K562 (cell line): ENCODE measurements around the gene SLC2A9. TPM values are rescaled to one million over a fixed set of nuclear protein-coding genes. Genes with fewer than 3 reads are reported as not detected.

Source experiments
- ARID1B ChIP-seq: fragments of 450-650 bp; IDR thresholded peaks from 2 replicates; pipeline ENCODE4 v1.6.1; 2016; ENCODE audit warnings: antibody characterized with exemption, mild to moderate bottlenecking, inconsistent platforms
- KDM2B ChIP-seq: fragments of 250-450 bp; sonication (Bioruptor Pico); IDR thresholded peaks from 2 replicates; pipeline ENCODE4 v1.8.0; 2021; ENCODE audit warnings: mild to moderate bottlenecking, moderate library complexity
- NELFE ChIP-seq: IDR thresholded peaks from 2 replicates; pipeline ENCODE4 v1.6.1; 2011; ENCODE audit warnings: mild to moderate bottlenecking; ENCODE audit not compliant: insufficient read depth, insufficient read length
- RFX1 ChIP-seq: fragments of 450-650 bp; IDR thresholded peaks from 2 replicates; pipeline ENCODE4 v1.6.1; 2016; ENCODE audit warnings: mild to moderate bottlenecking, moderate library complexity
- ZNF174 ChIP-seq: fragments of 250-450 bp; sonication (Bioruptor Pico); IDR thresholded peaks from 2 replicates; pipeline ENCODE4 v1.4.0; 2020; ENCODE audit warnings: mild to moderate bottlenecking
- polyA plus RNA-seq, 8 experiments: library from polyadenylated mRNA; depleted of rRNA in 4 of 8; stranded (reverse) in 5 of 8; unstranded in 3 of 8; fragments of >200 nt; fragmentation: Nextera tagmentation in 2 of 8; fragmentation: Illumina TruSeq in 1 of 8; extraction: Ambion mirVana in 2 of 8; extraction: Trizol in 1 of 8; gene quantifications; 2 replicates each; pipeline versions ENCODE4 v1.2.1 to v1.2.3, GENCODE V29; 2011 to 2014; ENCODE audit warnings: inconsistent platforms in 1 of 8, missing spikeins in 1 of 8
- total RNA-seq, 7 experiments: library from RNA; depleted of rRNA in 6 of 7; stranded (reverse); fragments of >200 nt in 6 of 7; fragmentation: Illumina TruSeq in 2 of 7; extraction: Trizol in 2 of 7; gene quantifications; 2 replicates each; pipeline versions ENCODE4 v1.2.1 to v1.2.3, GENCODE V29; 2011 to 2021; ENCODE audit warnings: low replicate concordance in 1 of 7
- TF ChIP-seq, protein P1 (sequence below): fragments of 450-650 bp; formaldehyde crosslinking; IDR thresholded peaks from 2 replicates; pipeline ENCODE4 v1.4.0; 2022; ENCODE audit warnings: missing genetic modification characterization
- TF ChIP-seq, protein P2 (sequence below): sonication (generic); formaldehyde crosslinking; IDR thresholded peaks from 2 replicates; pipeline ENCODE4 v1.8.1; 2022; ENCODE audit warnings: missing genetic modification reagents
- TF ChIP-seq, protein P3 (sequence below): conservative IDR thresholded peaks from 2 replicates; pipeline ENCODE4 v1.6.1; 2011; ENCODE audit warnings: low read depth, mild to moderate bottlenecking, low read length; ENCODE audit not compliant: control insufficient read depth
- TF ChIP-seq, protein P4 (sequence below): sonication (generic); formaldehyde crosslinking; IDR thresholded peaks from 2 replicates; pipeline ENCODE4 v1.8.0; 2022; ENCODE audit warnings: missing genetic modification reagents, mild to moderate bottlenecking, borderline replicate concordance
- TF ChIP-seq, protein P5 (sequence below): fragments of 450-650 bp; formaldehyde crosslinking; IDR thresholded peaks from 2 replicates; pipeline ENCODE4 v1.4.0; 2020; ENCODE audit warnings: mild to moderate bottlenecking, moderate library complexity
- TF ChIP-seq, protein P6 (sequence below): fragments of 450-650 bp; IDR thresholded peaks from 2 replicates; pipeline ENCODE4 v1.7.1; 2018; ENCODE audit warnings: mild to moderate bottlenecking, low read depth; ENCODE audit not compliant: partially characterized antibody
- TF ChIP-seq, protein P7 (sequence below): fragments of 450-650 bp; IDR thresholded peaks from 2 replicates; pipeline ENCODE4 v1.6.1; 2017; ENCODE audit warnings: antibody characterized with exemption

Gene SLC2A9
- total and polyA plus RNA-seq, 9 of the 15 experiments (the other 6 are each of a cell fraction or from before 2014, with no cell fraction given) = 0.15 to 1.9 (median 0.76) TPM

DNA sequence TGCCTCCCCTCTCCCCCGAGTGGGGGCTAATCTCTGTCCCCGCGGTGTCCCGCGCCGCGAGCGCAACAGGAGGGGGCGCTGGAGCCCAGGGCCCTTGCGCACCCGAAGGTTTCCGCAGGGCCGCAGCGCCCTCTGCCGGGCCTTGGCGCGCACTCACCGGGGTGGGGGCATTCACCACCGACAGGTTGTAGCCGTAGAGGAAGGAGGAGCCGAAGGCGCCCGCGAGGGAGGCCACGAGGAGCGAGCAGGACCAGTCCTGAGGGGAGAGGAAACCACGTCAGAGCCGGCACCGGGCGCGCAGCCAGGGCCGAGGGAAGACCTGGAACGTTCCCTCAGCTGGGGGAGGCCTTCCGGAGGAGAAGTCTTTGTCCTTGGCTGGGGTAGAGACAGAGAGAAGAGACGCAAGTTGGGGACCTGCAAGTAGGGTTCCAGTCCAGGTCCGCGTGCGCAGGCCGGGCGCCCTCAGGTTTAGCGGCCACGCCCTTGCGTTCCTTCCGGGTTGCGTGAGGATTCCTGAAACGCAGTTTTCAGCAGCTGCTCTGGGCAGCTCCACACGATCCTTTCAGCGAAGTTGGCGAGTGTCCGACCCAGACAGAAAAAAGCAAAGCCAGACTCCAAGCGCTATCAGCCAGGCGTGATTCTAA, 2.4 kb downstream of the SLC2A9 start (continued):
- TF ChIP-seq, protein P1, sequence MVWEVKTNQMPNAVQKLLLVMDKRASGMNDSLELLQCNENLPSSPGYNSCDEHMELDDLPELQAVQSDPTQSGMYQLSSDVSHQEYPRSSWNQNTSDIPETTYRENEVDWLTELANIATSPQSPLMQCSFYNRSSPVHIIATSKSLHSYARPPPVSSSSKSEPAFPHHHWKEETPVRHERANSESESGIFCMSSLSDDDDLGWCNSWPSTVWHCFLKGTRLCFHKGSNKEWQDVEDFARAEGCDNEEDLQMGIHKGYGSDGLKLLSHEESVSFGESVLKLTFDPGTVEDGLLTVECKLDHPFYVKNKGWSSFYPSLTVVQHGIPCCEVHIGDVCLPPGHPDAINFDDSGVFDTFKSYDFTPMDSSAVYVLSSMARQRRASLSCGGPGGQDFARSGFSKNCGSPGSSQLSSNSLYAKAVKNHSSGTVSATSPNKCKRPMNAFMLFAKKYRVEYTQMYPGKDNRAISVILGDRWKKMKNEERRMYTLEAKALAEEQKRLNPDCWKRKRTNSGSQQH (CRISPR knock-in tag) = no peak
- TF ChIP-seq, protein P2, sequence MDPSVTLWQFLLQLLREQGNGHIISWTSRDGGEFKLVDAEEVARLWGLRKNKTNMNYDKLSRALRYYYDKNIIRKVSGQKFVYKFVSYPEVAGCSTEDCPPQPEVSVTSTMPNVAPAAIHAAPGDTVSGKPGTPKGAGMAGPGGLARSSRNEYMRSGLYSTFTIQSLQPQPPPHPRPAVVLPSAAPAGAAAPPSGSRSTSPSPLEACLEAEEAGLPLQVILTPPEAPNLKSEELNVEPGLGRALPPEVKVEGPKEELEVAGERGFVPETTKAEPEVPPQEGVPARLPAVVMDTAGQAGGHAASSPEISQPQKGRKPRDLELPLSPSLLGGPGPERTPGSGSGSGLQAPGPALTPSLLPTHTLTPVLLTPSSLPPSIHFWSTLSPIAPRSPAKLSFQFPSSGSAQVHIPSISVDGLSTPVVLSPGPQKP = no peak
- TF ChIP-seq, protein P3, sequence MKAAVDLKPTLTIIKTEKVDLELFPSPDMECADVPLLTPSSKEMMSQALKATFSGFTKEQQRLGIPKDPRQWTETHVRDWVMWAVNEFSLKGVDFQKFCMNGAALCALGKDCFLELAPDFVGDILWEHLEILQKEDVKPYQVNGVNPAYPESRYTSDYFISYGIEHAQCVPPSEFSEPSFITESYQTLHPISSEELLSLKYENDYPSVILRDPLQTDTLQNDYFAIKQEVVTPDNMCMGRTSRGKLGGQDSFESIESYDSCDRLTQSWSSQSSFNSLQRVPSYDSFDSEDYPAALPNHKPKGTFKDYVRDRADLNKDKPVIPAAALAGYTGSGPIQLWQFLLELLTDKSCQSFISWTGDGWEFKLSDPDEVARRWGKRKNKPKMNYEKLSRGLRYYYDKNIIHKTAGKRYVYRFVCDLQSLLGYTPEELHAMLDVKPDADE = no peak
- no peak for TF ChIP-seq ZNF174 (CRISPR knock-in tag)
- TF ChIP-seq, protein P4, sequence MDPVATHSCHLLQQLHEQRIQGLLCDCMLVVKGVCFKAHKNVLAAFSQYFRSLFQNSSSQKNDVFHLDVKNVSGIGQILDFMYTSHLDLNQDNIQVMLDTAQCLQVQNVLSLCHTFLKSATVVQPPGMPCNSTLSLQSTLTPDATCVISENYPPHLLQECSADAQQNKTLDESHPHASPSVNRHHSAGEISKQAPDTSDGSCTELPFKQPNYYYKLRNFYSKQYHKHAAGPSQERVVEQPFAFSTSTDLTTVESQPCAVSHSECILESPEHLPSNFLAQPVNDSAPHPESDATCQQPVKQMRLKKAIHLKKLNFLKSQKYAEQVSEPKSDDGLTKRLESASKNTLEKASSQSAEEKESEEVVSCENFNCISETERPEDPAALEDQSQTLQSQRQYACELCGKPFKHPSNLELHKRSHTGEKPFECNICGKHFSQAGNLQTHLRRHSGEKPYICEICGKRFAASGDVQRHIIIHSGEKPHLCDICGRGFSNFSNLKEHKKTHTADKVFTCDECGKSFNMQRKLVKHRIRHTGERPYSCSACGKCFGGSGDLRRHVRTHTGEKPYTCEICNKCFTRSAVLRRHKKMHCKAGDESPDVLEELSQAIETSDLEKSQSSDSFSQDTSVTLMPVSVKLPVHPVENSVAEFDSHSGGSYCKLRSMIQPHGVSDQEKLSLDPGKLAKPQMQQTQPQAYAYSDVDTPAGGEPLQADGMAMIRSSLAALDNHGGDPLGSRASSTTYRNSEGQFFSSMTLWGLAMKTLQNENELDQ (CRISPR knock-in tag) = no peak
- TF ChIP-seq NELFE = no peak
- TF ChIP-seq, protein P5, sequence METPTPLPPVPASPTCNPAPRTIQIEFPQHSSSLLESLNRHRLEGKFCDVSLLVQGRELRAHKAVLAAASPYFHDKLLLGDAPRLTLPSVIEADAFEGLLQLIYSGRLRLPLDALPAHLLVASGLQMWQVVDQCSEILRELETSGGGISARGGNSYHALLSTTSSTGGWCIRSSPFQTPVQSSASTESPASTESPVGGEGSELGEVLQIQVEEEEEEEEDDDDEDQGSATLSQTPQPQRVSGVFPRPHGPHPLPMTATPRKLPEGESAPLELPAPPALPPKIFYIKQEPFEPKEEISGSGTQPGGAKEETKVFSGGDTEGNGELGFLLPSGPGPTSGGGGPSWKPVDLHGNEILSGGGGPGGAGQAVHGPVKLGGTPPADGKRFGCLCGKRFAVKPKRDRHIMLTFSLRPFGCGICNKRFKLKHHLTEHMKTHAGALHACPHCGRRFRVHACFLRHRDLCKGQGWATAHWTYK (CRISPR knock-in tag) = no peak
- TF ChIP-seq KDM2B (CRISPR knock-in tag) = peak; percentile 22; the same call in 1 of the 2 replicates
- TF ChIP-seq, protein P6, sequence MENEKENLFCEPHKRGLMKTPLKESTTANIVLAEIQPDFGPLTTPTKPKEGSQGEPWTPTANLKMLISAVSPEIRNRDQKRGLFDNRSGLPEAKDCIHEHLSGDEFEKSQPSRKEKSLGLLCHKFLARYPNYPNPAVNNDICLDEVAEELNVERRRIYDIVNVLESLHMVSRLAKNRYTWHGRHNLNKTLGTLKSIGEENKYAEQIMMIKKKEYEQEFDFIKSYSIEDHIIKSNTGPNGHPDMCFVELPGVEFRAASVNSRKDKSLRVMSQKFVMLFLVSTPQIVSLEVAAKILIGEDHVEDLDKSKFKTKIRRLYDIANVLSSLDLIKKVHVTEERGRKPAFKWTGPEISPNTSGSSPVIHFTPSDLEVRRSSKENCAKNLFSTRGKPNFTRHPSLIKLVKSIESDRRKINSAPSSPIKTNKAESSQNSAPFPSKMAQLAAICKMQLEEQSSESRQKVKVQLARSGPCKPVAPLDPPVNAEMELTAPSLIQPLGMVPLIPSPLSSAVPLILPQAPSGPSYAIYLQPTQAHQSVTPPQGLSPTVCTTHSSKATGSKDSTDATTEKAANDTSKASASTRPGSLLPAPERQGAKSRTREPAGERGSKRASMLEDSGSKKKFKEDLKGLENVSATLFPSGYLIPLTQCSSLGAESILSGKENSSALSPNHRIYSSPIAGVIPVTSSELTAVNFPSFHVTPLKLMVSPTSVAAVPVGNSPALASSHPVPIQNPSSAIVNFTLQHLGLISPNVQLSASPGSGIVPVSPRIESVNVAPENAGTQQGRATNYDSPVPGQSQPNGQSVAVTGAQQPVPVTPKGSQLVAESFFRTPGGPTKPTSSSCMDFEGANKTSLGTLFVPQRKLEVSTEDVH = no peak
- TF ChIP-seq, protein P7, sequence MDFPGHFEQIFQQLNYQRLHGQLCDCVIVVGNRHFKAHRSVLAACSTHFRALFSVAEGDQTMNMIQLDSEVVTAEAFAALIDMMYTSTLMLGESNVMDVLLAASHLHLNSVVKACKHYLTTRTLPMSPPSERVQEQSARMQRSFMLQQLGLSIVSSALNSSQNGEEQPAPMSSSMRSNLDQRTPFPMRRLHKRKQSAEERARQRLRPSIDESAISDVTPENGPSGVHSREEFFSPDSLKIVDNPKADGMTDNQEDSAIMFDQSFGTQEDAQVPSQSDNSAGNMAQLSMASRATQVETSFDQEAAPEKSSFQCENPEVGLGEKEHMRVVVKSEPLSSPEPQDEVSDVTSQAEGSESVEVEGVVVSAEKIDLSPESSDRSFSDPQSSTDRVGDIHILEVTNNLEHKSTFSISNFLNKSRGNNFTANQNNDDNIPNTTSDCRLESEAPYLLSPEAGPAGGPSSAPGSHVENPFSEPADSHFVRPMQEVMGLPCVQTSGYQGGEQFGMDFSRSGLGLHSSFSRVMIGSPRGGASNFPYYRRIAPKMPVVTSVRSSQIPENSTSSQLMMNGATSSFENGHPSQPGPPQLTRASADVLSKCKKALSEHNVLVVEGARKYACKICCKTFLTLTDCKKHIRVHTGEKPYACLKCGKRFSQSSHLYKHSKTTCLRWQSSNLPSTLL = no peak
- TF ChIP-seq ARID1B = peak; percentile 21; the same call in 1 of the 2 replicates
- no peak for TF ChIP-seq RFX1
